Calu3 (cell line): ENCODE results near the gene BID. TPM values are rescaled to one million over a fixed set of nuclear protein-coding genes. Genes with fewer than 3 reads are reported as not detected.
A peak's percentile ranks its signal among the peaks of the same experiment; 100 is the strongest.

Source experiments
- BruUV-seq: library from RNA; stranded (reverse); fragments of 400-500 nt; replicated peaks from 2 replicates; lab custom pipeline; 2021; lab: Mats Ljungman, UMichigan
- CTCF ChIA-PET: fragments of 300-600 bp; sonication (Branson Sonifier 250); formaldehyde crosslinking; loops from one replicate; lab custom pipeline; 2022; ENCODE audit warnings: antibody characterized with exemption; lab: Charles Lee
- DNase-seq: peaks from one replicate; pipeline ENCODE4 v3.0.0; 2022
- H3K27ac Mint-ChIP-seq: one replicate; pipeline ENCODE4 v1.8.0; 2022; ENCODE audit warnings: mixed read lengths; ENCODE audit not compliant: unreplicated experiment
- H3K27me3 Mint-ChIP-seq: one replicate; pipeline ENCODE4 v1.8.0; 2022; ENCODE audit warnings: mixed read lengths; ENCODE audit not compliant: unreplicated experiment
- H3K36me3 Mint-ChIP-seq: one replicate; pipeline ENCODE4 v1.8.0; 2022; ENCODE audit warnings: mild to moderate bottlenecking, moderate library complexity, mixed read lengths; ENCODE audit not compliant: insufficient read depth, unreplicated experiment
- H3K4me1 Mint-ChIP-seq: one replicate; pipeline ENCODE4 v1.8.0; 2022; ENCODE audit warnings: mild to moderate bottlenecking, low read depth, mixed read lengths; ENCODE audit not compliant: unreplicated experiment
- H3K4me3 Mint-ChIP-seq: one replicate; pipeline ENCODE4 v1.8.0; 2022; ENCODE audit warnings: mild to moderate bottlenecking, low read depth, moderate library complexity, mixed read lengths; ENCODE audit not compliant: unreplicated experiment
- H3K9me3 Mint-ChIP-seq: one replicate; pipeline ENCODE4 v1.8.0; 2022; ENCODE audit warnings: low read depth, mixed read lengths; ENCODE audit not compliant: unreplicated experiment
- intact Hi-C: fragments of 100-400 bp; cut with micrococcal nuclease; formaldehyde crosslinking; loops from one replicate; pipeline ENCODE4 v1.10.0; 2022; ENCODE audit not compliant: unreplicated experiment
- total RNA-seq: library from RNA; stranded (reverse); gene quantifications from 2 replicates; pipeline ENCODE4 v1.2.3, GENCODE V29; 2022
- TF ChIP-seq, protein P1 (sequence below): fragments of 200-600 bp; IDR thresholded peaks from one replicate; pipeline ENCODE4 v1.8.0; 2022; ENCODE audit warnings: antibody characterized with exemption; ENCODE audit not compliant: unreplicated experiment

Gene BID
- total RNA-seq, 1 experiment from 2014 or later, result 99.3 TPM

DNA sequence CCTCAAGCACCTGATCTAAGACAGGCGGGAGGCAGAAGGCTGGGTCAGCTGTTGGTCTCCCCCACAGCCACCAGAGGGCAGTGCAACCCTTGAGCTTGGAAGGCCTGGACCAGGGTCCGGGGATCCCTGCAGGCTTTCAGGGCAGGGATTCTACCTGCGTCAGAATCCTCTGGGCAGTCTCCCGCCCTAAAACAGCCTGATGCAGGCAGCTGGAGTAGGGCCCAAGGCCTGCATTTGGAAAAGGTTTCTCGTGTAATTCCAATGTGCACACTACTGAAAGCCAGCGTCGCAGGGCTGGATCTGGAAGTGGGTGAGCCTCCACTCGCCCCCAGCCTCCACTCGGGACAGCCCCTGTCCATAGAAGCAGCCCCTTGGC lies 31.8 kb downstream of the BID start:
- Mint-ChIP-seq H3K36me3 (peaks cover 27% of the 10 kb centered on the region), H3K9me3 (no peaks in the 10 kb centered on the region), H3K4me1 (peaks cover 6% of the 10 kb centered on the region), H3K4me3 (no peak overlapping the region), H3K27ac (no peak overlapping the region), H3K27me3 (no peaks in the 10 kb centered on the region)
- DNase-seq, result peak; percentile 84
- intact Hi-C loops, result loop anchor here (2.0 kb wide), 1 partner anchor 38 kb away; no protein-coding TSS in a partner anchor
- CTCF ChIA-PET, result interaction anchor here (0.7 to 3.1 kb wide), 11 partner anchors 11 to 184 kb away, joined by 3 to 68 read pairs (median 4); no protein-coding TSS in a partner anchor
- no TSS peak for BruUV-seq
- TF ChIP-seq, protein P1, sequence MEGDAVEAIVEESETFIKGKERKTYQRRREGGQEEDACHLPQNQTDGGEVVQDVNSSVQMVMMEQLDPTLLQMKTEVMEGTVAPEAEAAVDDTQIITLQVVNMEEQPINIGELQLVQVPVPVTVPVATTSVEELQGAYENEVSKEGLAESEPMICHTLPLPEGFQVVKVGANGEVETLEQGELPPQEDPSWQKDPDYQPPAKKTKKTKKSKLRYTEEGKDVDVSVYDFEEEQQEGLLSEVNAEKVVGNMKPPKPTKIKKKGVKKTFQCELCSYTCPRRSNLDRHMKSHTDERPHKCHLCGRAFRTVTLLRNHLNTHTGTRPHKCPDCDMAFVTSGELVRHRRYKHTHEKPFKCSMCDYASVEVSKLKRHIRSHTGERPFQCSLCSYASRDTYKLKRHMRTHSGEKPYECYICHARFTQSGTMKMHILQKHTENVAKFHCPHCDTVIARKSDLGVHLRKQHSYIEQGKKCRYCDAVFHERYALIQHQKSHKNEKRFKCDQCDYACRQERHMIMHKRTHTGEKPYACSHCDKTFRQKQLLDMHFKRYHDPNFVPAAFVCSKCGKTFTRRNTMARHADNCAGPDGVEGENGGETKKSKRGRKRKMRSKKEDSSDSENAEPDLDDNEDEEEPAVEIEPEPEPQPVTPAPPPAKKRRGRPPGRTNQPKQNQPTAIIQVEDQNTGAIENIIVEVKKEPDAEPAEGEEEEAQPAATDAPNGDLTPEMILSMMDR, result peak; percentile 90

DNA sequence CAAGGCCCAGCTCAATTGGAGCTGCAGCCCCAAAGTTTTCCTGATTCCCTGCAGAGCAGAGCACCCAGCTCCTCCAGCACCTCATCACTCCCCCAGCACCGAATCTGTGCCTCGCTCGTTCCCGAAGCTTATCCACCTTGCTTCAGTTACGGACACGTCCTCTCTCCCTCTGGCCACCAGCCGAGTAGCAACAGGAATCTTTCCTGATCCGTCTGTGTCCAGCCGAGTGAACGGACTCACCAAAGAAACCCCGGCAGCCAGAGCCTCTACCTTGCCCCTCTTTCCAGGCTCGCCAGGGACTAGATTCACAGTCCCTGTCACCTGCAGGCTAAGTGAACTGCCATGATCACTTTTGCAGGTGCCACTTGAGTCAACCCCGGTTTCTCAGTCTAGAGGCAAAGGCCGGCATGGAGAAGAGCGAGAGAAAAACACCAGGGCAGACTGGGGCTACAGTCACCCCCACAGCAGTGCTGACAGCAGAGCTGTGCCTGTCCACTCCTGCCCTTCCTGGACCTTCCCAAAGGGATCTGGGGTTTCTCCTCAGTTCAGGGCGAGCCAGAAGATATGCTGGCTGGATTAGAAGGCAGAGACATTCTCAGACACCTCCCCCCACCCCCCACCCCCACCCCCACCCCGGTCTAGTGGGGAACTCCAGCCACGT lies 32.3 kb downstream of the BID start:
- Mint-ChIP-seq H3K9me3 (no peaks in the 10 kb centered on the region), H3K4me3 (no peak overlapping the region), H3K36me3 (peaks cover 32% of the 10 kb centered on the region), H3K27ac (no peak overlapping the region), H3K27me3 (no peaks in the 10 kb centered on the region), H3K4me1 (peaks cover 6% of the 10 kb centered on the region)
- TF ChIP-seq, protein P1, result no peak
- intact Hi-C loops, result loop anchor here (2.0 kb wide), 1 partner anchor 39 kb away; no protein-coding TSS in a partner anchor
- no TSS peak for BruUV-seq
- DNase-seq, result no peak
- CTCF ChIA-PET, result interaction anchor here (0.7 to 3.1 kb wide), 12 partner anchors 10 to 184 kb away, joined by 3 to 68 read pairs (median 4); no protein-coding TSS in a partner anchor

DNA sequence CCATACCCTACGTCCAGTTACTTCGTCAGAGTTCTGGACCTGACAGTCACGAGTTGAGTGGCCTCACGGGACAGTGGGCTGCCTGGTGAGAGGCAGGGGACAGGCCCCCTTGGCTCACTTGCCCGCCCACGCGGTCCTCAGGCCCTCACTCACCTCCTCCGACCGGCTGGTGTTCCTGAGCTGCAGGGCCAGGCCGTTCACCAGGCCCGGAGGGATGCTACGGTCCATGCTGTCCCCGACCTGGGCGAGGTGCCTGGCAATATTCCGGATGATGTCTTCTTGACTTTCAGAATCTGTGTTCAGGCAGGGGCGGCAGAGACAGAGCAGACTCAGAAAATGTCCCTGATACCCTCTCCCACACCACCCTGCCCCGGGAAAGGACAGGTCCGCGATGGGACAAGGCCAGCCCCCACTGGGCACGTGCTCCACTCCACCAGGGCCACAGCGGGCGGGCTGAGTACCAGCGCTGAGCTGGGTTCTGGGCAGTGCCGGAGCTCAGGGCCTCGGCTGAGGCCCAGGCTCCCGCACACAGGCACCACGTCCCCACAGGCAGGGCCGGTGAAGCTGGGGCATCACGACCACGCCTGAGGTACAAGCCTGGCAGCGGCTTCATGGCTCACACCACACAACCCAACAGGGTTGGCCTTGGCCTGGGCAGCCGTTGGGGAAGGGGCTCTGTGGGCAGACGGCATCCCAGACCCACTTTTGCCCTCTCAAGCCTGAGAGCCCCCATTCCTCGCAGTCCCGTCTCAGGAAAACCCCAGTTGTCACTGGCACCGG lies 34.9 kb downstream of the BID start:
- intact Hi-C loops, result no loop called here
- CTCF ChIA-PET, result interaction anchor here (0.6 to 2.8 kb wide), 3 partner anchors 46 to 1303 kb away, joined by 3 to 9 read pairs (median 6); no protein-coding TSS in a partner anchor

More for the DNA sequence above, 34.9 kb downstream of the BID start:
- Mint-ChIP-seq H3K27ac (peak overlapping the region; percentile 15), H3K9me3 (no peaks in the 10 kb centered on the region), H3K36me3 (peaks cover 35% of the 10 kb centered on the region), H3K4me3 (no peak overlapping the region), H3K4me1 (no peaks in the 10 kb centered on the region), H3K27me3 (no peaks in the 10 kb centered on the region)
- no TSS peak for BruUV-seq
- DNase-seq, result no peak
- TF ChIP-seq, protein P1, result no peak
